Loucy (cell line): ENCODE data around the gene MOB3B.
"Not testable (repeated sequence)": the region's sequence is repeated elsewhere in the genome, so short reads cannot be mapped to it uniquely, and the experiment has no call there.

Source experiments
- H2AFZ ChIP-seq: fragments of 200-600 bp; sonication (generic); 2 replicates; pipeline ENCODE4 v1.6.0; 2016; ENCODE audit warnings: antibody characterized with exemption, mild to moderate bottlenecking, low read length, moderate library complexity
- H3F3A ChIP-seq: fragments of 200-600 bp; 2 replicates; pipeline ENCODE4 v1.6.0; 2016; ENCODE audit warnings: antibody characterized with exemption, low read depth, mild to moderate bottlenecking
- H3K27me3 ChIP-seq: fragments of 200-600 bp; sonication (generic); 2 replicates; pipeline ENCODE4 v1.6.1; 2014; ENCODE audit warnings: low read length, mild to moderate bottlenecking; ENCODE audit not compliant: insufficient read depth, poor library complexity, severe bottlenecking
- H3K36me3 ChIP-seq: fragments of 200-600 bp; sonication (generic); 2 replicates; pipeline ENCODE4 v1.6.1; 2016; ENCODE audit warnings: low read length; ENCODE audit not compliant: insufficient read depth
- H3K4me1 ChIP-seq: fragments of 200-600 bp; sonication (generic); 2 replicates; pipeline ENCODE4 v1.5.1; 2014; ENCODE audit warnings: low read length, mild to moderate bottlenecking; ENCODE audit not compliant: insufficient read depth, poor library complexity, severe bottlenecking
- H3K4me2 ChIP-seq: fragments of 200-600 bp; sonication (generic); 2 replicates; pipeline ENCODE4 v1.6.0; 2014; ENCODE audit warnings: antibody characterized with exemption, low read length, low read depth, mild to moderate bottlenecking; ENCODE audit not compliant: poor library complexity, severe bottlenecking
- H3K4me3 ChIP-seq: fragments of 200-600 bp; sonication (generic); 2 replicates; pipeline ENCODE4 v1.5.1; 2014; ENCODE audit warnings: low read length, mild to moderate bottlenecking, mixed read lengths; ENCODE audit not compliant: poor library complexity, severe bottlenecking
- H3K79me2 ChIP-seq: fragments of 200-600 bp; sonication (generic); 2 replicates; pipeline ENCODE4 v1.6.1; 2014; ENCODE audit warnings: low read length; ENCODE audit not compliant: insufficient read depth
- H3K9ac ChIP-seq: fragments of 200-600 bp; sonication (generic); 2 replicates; pipeline ENCODE4 v1.6.0; 2014; ENCODE audit warnings: mild to moderate bottlenecking, low read depth, low read length, moderate library complexity; ENCODE audit not compliant: poor library complexity, severe bottlenecking
- H3K9me2 ChIP-seq: fragments of 200-600 bp; sonication (generic); replicated peaks from 2 replicates; pipeline ENCODE4 v1.6.1; 2016; ENCODE audit warnings: low read depth, low read length, mixed read lengths
- H3K9me3 ChIP-seq: fragments of 200-600 bp; sonication (generic); 2 replicates; pipeline ENCODE4 v1.6.1; 2014; ENCODE audit warnings: mild to moderate bottlenecking, antibody characterized with exemption, low read length, low read depth; ENCODE audit not compliant: insufficient read depth
- H4K20me1 ChIP-seq: fragments of 200-600 bp; sonication (generic); 2 replicates; pipeline ENCODE4 v1.6.0; 2014; ENCODE audit warnings: antibody characterized with exemption, low read length, mild to moderate bottlenecking; ENCODE audit not compliant: insufficient read depth, poor library complexity, severe bottlenecking
- EZH2phosphoT487 ChIP-seq: fragments of 200-600 bp; IDR thresholded peaks from 2 replicates; pipeline ENCODE4 v1.6.1; 2018; ENCODE audit warnings: antibody characterized with exemption, mild to moderate bottlenecking, moderate library complexity, borderline replicate concordance
- TF ChIP-seq, protein P1 (sequence below): fragments of 200-600 bp; sonication (generic); conservative IDR thresholded peaks from 2 replicates; pipeline ENCODE4 v1.5.1; 2014; ENCODE audit warnings: mild to moderate bottlenecking, antibody characterized with exemption, low read length

The MOB3B gene

DNA sequence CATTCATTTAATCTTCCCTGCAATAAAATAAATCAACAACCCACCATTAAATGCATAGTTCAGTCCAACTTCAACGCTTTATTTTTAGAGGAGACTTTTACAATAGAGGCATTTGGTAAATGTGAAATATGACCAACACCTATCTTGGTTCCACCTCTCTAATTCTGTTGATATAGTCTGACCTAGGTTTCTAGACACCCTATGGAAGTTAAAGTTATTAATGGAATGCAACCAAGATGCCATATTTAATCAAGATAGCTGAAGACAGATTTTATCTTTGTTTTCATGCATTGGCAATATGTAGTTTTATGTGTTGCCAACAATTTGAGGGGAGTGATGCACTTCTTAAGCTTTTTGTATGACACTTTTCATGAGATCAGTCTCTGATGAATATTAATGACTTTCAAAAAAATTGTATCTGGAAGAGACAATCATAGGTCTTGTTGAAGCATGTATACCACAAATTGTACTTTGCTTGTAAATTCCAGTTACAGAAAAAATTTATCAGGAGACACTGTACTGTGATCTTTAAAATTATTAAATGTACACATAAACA, 107.3 kb downstream of the MOB3B start:
- Histone ChIP-seq H3K4me3 (no peak overlapping the region), H2AFZ (no peak overlapping the region), H3K36me3 (no peaks in the 10 kb centered on the region), H3K4me2 (no peak overlapping the region), H3K9me3 (no peaks in the 10 kb centered on the region), H3F3A (no peaks in the 10 kb centered on the region), H3K4me1 (no peaks in the 10 kb centered on the region), H3K9me2 (no peaks in the 10 kb centered on the region), H3K27me3 (no peaks in the 10 kb centered on the region), H3K9ac (no peak overlapping the region), H3K79me2 (no peaks in the 10 kb centered on the region), H4K20me1 (no peaks in the 10 kb centered on the region)
- TF ChIP-seq, protein P1, sequence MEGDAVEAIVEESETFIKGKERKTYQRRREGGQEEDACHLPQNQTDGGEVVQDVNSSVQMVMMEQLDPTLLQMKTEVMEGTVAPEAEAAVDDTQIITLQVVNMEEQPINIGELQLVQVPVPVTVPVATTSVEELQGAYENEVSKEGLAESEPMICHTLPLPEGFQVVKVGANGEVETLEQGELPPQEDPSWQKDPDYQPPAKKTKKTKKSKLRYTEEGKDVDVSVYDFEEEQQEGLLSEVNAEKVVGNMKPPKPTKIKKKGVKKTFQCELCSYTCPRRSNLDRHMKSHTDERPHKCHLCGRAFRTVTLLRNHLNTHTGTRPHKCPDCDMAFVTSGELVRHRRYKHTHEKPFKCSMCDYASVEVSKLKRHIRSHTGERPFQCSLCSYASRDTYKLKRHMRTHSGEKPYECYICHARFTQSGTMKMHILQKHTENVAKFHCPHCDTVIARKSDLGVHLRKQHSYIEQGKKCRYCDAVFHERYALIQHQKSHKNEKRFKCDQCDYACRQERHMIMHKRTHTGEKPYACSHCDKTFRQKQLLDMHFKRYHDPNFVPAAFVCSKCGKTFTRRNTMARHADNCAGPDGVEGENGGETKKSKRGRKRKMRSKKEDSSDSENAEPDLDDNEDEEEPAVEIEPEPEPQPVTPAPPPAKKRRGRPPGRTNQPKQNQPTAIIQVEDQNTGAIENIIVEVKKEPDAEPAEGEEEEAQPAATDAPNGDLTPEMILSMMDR, result no peak
- no peak for TF ChIP-seq EZH2phosphoT487

DNA sequence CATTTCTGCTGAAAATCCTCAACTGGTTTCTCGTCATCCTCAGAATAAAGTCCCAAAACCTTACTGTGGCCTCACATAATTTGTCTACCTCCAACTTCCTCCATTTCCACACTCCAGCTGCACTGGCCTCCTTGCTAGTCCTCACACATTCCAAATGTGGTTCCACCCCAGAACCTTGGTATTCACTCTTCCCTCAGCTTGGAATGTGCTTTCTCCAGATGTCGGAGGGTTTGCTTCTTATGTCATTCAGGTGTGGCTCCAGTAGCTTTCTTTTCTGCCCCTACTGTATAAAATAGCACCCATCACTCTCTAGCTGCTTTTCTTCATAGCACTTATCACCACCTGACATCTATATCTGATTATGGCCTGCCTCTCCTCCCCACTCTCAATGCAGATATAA, 108.0 kb downstream of the MOB3B start:
- Histone ChIP-seq H3K9me2 (no peaks in the 10 kb centered on the region), H3K4me2 (no peak overlapping the region), H3K79me2 (no peaks in the 10 kb centered on the region), H3K27me3 (no peaks in the 10 kb centered on the region), H3K9me3 (no peaks in the 10 kb centered on the region), H4K20me1 (no peaks in the 10 kb centered on the region), H3K4me1 (no peaks in the 10 kb centered on the region), H3F3A (no peaks in the 10 kb centered on the region), H2AFZ (no peak overlapping the region), H3K9ac (no peak overlapping the region), H3K36me3 (no peaks in the 10 kb centered on the region), H3K4me3 (no peak overlapping the region)
- TF ChIP-seq, protein P1, result no peak
- no peak for TF ChIP-seq EZH2phosphoT487

DNA sequence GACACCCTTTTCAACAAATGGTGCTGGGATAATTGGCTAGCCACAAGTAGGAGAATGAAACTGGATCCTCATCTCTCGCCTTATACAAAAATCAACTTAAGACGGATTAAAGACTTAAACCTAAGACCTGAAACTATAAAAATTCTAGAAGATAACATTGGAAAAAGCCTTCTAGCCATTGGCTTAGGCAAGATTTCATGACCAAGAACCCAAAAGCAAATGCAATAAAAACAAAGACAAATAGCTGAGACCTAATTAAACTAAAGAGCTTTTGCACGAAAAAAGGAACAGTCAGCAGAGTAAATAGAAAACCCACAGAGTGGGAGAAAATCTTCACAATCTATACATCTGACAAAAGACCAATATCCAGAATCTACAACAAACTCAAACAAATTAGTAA, 110.1 kb downstream of the MOB3B start:
- not testable (repeated sequence) for H3K36me3 ChIP-seq, H3K4me1 ChIP-seq, H3K4me2 ChIP-seq, H4K20me1 ChIP-seq, H3K9me3 ChIP-seq, H3K79me2 ChIP-seq, H3K4me3 ChIP-seq, H3F3A ChIP-seq, H3K9ac ChIP-seq, H3K27me3 ChIP-seq, H3K9me2 ChIP-seq, H2AFZ ChIP-seq

DNA sequence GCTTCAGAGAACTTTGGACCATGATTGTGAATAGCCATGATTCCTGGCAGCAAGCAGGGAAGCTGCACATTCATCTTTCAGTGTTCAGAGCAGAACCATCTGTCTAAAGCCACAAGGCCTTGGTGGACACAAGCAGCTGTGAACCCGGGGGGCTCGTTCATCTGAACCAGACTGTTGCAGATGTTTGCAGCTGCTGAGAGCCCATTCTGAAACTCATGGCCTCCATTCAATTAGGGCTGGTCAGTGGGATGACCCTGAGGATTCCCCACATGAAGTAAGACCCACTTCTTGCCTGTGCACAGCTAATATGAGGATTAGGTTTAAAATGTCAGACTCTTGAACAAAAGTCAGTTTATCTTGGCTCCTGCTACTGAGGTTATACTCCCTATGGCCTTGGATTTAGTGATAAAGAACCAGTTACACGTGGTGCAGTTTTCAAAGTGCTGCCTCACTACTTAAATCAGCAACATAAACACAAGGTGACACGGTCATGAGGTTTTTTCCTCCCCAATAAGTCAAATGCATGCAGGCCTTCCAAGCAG, 115.3 kb downstream of the MOB3B start:
- no peak for TF ChIP-seq EZH2phosphoT487
- TF ChIP-seq, protein P1, result no peak
- no peak overlapping the region for H3K4me2 ChIP-seq
- H3K9me3 ChIP-seq, result no peaks in the 10 kb centered on the region
- no peak overlapping the region for H3K4me3 ChIP-seq
- H3K4me1 ChIP-seq, result no peaks in the 10 kb centered on the region
- no peak overlapping the region for H2AFZ ChIP-seq
- H3K9ac ChIP-seq, result no peak overlapping the region
- H3K36me3 ChIP-seq, result no peaks in the 10 kb centered on the region
- no peaks in the 10 kb centered on the region for H3K27me3 ChIP-seq
- H4K20me1 ChIP-seq, result no peaks in the 10 kb centered on the region
- no peaks in the 10 kb centered on the region for H3F3A ChIP-seq
- no peaks in the 10 kb centered on the region for H3K9me2 ChIP-seq
- H3K79me2 ChIP-seq, result no peaks in the 10 kb centered on the region
